Tibial nerve (tissue), 4 donors: Measurements from ENCODE around the gene VEGFA.

ENCODE experiments used
- EP300 ChIP-seq, 2 donors: sonication (generic); formaldehyde crosslinking; IDR thresholded peaks; one replicate each; pipeline ENCODE4 v1.6.1; 2017; ENCODE audit warnings: antibody characterized with exemption in 2 of 2, mild to moderate bottlenecking in 1 of 2
- POLR2A ChIP-seq, 2 donors: fragments of 450-650 bp; IDR thresholded peaks; one replicate each; pipeline ENCODE4 v1.6.1; 2017; ENCODE audit warnings: antibody characterized with exemption in 2 of 2, mild to moderate bottlenecking in 2 of 2, moderate library complexity in 2 of 2
- TF ChIP-seq, protein P1 (sequence below), 5 experiments: fragments of 200-600 bp in 3 of 5; fragments of 450-650 bp in 2 of 5; sonication (generic) in 3 of 5; IDR thresholded peaks; one replicate each; pipeline ENCODE4 v1.5.1; 2016 to 2019; ENCODE audit warnings: antibody characterized with exemption in 5 of 5, mild to moderate bottlenecking in 3 of 5, moderate library complexity in 2 of 5

DNA sequence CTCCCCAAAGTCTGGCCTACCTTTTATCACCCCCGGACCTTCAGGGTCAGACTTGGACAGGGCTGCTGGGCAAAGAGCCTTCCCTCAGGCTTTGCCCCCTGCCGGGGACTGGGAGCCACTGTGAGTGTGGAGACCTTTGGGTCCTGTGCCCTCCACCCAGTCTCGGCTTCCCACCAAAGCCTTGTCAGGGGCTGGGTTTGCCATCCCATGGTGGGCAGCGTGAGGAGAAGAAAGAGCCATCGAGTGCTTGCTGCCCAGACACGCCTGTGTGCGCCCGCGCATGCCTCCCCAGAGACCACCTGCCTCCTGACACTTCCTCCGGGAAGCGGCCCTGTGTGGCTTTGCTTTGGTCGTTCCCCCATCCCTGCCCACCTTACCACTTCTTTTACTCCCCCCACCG is 10.3 kb downstream of the VEGFA start:
- TF ChIP-seq, protein P1, sequence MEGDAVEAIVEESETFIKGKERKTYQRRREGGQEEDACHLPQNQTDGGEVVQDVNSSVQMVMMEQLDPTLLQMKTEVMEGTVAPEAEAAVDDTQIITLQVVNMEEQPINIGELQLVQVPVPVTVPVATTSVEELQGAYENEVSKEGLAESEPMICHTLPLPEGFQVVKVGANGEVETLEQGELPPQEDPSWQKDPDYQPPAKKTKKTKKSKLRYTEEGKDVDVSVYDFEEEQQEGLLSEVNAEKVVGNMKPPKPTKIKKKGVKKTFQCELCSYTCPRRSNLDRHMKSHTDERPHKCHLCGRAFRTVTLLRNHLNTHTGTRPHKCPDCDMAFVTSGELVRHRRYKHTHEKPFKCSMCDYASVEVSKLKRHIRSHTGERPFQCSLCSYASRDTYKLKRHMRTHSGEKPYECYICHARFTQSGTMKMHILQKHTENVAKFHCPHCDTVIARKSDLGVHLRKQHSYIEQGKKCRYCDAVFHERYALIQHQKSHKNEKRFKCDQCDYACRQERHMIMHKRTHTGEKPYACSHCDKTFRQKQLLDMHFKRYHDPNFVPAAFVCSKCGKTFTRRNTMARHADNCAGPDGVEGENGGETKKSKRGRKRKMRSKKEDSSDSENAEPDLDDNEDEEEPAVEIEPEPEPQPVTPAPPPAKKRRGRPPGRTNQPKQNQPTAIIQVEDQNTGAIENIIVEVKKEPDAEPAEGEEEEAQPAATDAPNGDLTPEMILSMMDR (IDR thresholded peaks at IDR 0.05) = no peak
- TF ChIP-seq POLR2A (IDR thresholded peaks at IDR 0.05) (no peak), EP300 (IDR thresholded peaks at IDR 0.05) (no peak)
